BE2C (cell line): ENCODE measurements around the gene CYP1A2.

Experiments used
- DNase-seq: peaks from one replicate; pipeline ENCODE4 v3.0.0-alpha.2; 2020
- H3K27me3 ChIP-seq: fragments of 250-450 bp; sonication (Bioruptor Pico); 2 replicates; pipeline ENCODE4 v1.5.1; 2020; ENCODE audit warnings: mild to moderate bottlenecking
- H3K36me3 ChIP-seq: fragments of 250-450 bp; sonication (Bioruptor Pico); 2 replicates; pipeline ENCODE4 v1.5.1; 2020; ENCODE audit warnings: mild to moderate bottlenecking
- H3K4me1 ChIP-seq: fragments of 250-450 bp; sonication (Bioruptor Pico); 2 replicates; pipeline ENCODE4 v1.5.1; 2020
- H3K4me3 ChIP-seq: 2 replicates; pipeline ENCODE4 v1.5.1; 2011; ENCODE audit warnings: low read depth, low read length
- H3K9me3 ChIP-seq: fragments of 250-450 bp; sonication (Bioruptor Pico); 2 replicates; pipeline ENCODE4 v1.5.1; 2020
- TF ChIP-seq, protein P1 (sequence below): IDR thresholded peaks from 2 replicates; pipeline ENCODE4 v1.5.1; 2012; ENCODE audit warnings: mild to moderate bottlenecking, low read depth, low read length

The CYP1A2 gene

DNA sequence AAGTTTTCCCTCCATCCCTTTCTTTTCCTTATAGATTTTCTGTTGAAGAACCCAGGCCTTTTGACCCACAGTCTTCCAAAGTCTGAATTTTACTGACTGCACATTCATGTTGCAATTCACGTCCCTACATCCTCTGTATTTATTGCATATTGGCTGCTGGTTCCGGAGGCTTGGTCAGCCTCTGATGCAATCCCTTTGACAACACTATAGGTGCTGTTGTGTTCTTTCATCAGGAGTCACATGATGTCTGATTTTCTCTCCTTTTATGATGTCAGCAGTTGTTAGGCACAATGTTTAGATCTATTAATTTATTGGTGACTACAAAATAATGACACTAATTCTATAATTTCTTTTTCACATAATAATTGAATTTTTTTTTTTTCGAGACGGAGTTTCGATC, 32.0 kb upstream of the CYP1A2 start:
- H3K36me3 ChIP-seq, result no peaks in the 10 kb centered on the region
- H3K9me3 ChIP-seq, result no peaks in the 10 kb centered on the region
- H3K4me1 ChIP-seq, result no peaks in the 10 kb centered on the region
- TF ChIP-seq, protein P1, sequence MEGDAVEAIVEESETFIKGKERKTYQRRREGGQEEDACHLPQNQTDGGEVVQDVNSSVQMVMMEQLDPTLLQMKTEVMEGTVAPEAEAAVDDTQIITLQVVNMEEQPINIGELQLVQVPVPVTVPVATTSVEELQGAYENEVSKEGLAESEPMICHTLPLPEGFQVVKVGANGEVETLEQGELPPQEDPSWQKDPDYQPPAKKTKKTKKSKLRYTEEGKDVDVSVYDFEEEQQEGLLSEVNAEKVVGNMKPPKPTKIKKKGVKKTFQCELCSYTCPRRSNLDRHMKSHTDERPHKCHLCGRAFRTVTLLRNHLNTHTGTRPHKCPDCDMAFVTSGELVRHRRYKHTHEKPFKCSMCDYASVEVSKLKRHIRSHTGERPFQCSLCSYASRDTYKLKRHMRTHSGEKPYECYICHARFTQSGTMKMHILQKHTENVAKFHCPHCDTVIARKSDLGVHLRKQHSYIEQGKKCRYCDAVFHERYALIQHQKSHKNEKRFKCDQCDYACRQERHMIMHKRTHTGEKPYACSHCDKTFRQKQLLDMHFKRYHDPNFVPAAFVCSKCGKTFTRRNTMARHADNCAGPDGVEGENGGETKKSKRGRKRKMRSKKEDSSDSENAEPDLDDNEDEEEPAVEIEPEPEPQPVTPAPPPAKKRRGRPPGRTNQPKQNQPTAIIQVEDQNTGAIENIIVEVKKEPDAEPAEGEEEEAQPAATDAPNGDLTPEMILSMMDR, result no peak
- H3K27me3 ChIP-seq, result 0 out of 2 replicates have a peak, but pooled peaks cover 2% of the 10 kb centered on the region
- DNase-seq, result no peak
- H3K4me3 ChIP-seq, result no peak overlapping the region

DNA sequence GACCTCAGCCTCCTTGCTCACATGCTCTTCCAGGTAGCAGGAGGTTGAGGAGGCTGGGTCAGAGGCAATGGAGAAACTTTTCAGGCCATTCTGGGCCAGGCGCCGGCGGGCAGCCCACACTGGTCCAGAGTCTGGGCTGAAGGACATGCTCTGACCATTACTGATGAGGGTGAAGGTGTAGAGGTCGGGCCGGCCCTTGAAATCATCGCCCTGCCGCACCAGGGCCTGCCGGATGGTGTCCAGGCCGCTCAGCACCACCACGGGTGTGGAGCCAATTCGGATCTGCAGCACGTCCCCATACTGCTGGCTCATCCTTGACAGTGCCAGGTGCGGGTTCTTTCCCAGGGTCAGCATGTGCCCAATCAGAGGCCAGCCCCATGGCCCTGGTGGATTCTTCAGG, 26.1 kb upstream of the CYP1A2 start:
- TF ChIP-seq, protein P1, result no peak
- no peaks in the 10 kb centered on the region for H3K9me3 ChIP-seq
- no peak overlapping the region for H3K4me3 ChIP-seq
- H3K4me1 ChIP-seq, result no peaks in the 10 kb centered on the region
- DNase-seq, result no peak
- H3K36me3 ChIP-seq, result no peaks in the 10 kb centered on the region
- H3K27me3 ChIP-seq, result peaks cover 21% of the 10 kb centered on the region

DNA sequence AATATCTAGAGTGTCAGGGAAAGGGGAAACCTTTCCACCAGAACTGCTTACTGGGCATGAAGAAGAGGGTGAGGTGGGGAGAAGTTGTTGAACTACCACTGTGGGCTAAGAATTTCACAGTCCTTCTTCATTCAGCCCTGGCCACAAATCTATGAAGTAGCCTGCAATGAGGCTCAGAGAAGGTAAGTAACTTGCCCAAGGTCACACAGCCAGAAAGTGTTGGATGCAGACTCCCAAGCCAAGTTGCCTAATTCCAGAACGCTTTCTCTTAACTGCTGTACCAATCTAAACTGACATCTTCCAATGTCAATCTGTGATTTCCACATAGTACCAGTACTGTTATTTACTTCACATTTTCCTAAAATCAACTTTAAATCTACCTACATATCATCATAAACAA, 25.5 kb upstream of the CYP1A2 start:
- Histone ChIP-seq H3K27me3 (peaks cover 21% of the 10 kb centered on the region), H3K4me1 (no peaks in the 10 kb centered on the region), H3K4me3 (no peak overlapping the region), H3K36me3 (no peaks in the 10 kb centered on the region), H3K9me3 (no peaks in the 10 kb centered on the region)
- no peak for DNase-seq
- TF ChIP-seq, protein P1, result no peak

DNA sequence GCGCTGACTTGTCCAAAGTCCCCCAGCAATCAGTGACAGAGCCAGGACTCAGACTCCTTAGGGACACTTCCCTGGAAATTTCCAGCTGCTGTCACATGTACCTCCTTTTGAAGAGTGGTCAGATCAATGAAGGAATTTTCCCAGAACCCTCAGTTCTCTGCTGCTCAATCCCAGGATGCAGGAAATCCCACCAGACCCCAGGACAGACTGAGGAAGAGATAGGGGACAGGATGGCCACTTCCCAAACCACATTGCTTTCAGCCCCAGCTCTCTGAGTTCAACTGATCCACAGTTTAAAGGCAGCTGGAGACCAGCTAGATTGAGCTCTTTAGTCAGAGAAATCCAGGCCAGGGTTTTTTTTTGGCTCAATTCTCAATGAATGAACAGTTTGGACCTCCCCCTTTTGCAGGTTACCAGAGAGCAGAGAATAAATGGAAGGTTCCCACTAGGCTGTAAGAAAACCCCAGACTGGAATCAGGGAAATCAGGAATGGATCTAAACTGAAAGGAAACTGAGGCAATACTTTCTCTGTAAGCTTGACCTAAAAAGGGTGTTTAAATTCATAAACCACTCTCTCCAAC, 24.8 kb upstream of the CYP1A2 start:
- H3K4me1 ChIP-seq, result no peaks in the 10 kb centered on the region
- TF ChIP-seq, protein P1, result no peak
- no peak for DNase-seq

DNA sequence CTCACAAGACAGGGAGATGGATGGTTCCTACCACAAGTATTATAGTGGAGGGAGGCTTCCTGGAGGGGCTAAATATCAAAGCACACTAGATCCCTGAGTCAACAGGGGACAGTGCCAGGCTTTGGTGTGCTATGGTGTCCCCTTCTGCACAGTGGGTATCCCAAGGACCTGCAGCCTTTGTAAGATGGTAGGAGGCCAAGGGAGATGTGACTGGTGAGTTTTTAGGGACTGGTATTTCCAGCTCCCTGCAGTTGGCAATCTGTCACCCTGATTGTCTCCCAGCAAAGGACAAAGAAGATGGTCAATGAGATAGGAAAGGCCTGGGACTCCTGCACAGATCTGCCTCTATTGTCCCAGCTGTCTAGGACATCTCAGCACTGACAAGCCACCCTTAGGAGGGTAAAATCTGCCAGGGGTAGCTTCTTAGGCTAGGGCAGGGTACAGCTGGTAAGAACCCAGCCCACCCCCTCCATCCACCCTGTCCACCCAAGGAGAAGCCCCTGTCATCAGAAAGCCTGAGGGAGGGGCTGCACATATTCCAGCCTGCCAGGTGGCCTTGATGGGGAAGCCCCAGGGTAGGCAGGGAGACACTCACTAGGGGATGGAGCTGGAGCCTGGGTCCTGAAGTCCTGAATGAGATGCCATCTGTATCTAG, 23.9 kb upstream of the CYP1A2 start:
- no peak for DNase-seq
- TF ChIP-seq, protein P1, result no peak
- Histone ChIP-seq H3K36me3 (no peaks in the 10 kb centered on the region), H3K27me3 (peaks cover 21% of the 10 kb centered on the region), H3K4me3 (no peak overlapping the region), H3K4me1 (no peaks in the 10 kb centered on the region), H3K9me3 (no peaks in the 10 kb centered on the region)

More for the DNA sequence above, 24.8 kb upstream of the CYP1A2 start:
- Histone ChIP-seq H3K27me3 (peaks cover 21% of the 10 kb centered on the region), H3K36me3 (no peaks in the 10 kb centered on the region), H3K4me3 (no peak overlapping the region), H3K9me3 (no peaks in the 10 kb centered on the region)

DNA sequence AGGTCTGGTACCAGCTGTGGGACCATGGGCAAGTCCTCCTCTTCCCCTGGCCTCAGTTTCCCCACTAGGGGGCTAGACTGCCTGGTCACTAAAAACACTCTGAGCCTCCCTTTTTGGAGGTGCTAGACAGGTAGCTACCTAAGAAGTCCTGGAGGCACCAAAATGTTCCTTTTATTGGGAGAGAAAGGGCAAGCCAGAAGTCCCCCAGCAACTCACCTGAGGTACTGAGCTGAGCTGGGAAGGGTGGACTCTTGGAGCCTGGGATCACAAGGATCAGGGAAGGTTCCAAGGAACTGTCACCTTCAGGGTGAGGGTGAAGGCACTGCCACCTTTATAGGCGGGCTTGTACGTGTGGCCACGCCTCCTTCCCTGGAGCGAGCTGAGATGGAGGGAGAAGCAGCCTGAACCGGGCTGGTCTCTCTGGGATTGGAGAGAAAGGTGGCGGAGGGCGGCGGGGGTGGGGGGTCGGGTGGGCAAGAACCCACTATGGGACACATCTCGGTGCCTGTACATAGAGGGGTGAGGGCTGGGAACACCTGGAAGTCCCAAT, 23.3 kb upstream of the CYP1A2 start, which contains the start of gene CYP1A1:
CYP1A1 (minus strand) TSS at position 304 of the 550 bp plus-strand sequence. CDS start 2,431 bp downstream, outside the sequence.
- Histone ChIP-seq H3K27me3 (peaks cover 21% of the 10 kb centered on the region), H3K4me3 (peak within 1 kb of the TSS; percentile 56), H3K36me3 (no peaks in the 10 kb centered on the region), H3K9me3 (no peaks in the 10 kb centered on the region), H3K4me1 (no peaks in the 10 kb centered on the region)
- TF ChIP-seq, protein P1, result no peak
- DNase-seq, result no peak
